MG63 (cell line): ENCODE measurements around the gene SDSL. TPM values are rescaled to one million over a fixed set of nuclear protein-coding genes. Genes with fewer than 3 reads are reported as not detected.

Source experiments
- DNase-seq: peaks from one replicate; pipeline ENCODE4 v3.0.0-alpha.2; 2020
- H3K27me3 ChIP-seq: fragments of 250-450 bp; sonication (Bioruptor Pico); 2 replicates; pipeline ENCODE4 v1.5.1; 2020; ENCODE audit warnings: mild to moderate bottlenecking, moderate library complexity
- H3K36me3 ChIP-seq: fragments of 250-450 bp; sonication (Bioruptor Pico); 2 replicates; pipeline ENCODE4 v1.5.1; 2020; ENCODE audit warnings: mild to moderate bottlenecking, moderate library complexity
- H3K4me3 ChIP-seq: fragments of 250-450 bp; sonication (Bioruptor Pico); 2 replicates; pipeline ENCODE4 v1.5.1; 2020; ENCODE audit warnings: mild to moderate bottlenecking, moderate library complexity
- H3K9me3 ChIP-seq: fragments of 250-450 bp; sonication (Bioruptor Pico); 2 replicates; pipeline ENCODE4 v1.5.1; 2020; ENCODE audit warnings: mild to moderate bottlenecking, moderate library complexity
- total RNA-seq: library from RNA; depleted of rRNA; stranded (reverse); fragments of >200 nt; shearing (Covaris generic); gene quantifications from 2 replicates; pipeline ENCODE4 v1.2.3, GENCODE V29; 2014; ENCODE audit warnings: low replicate concordance

The SDSL gene
- total RNA-seq, 1 experiment from 2014 or later = 54.2 TPM

GRCh38 chr12:113407931-113408600 is 14.1 kb upstream of the SDSL start:
- peak; percentile 60 for DNase-seq
- H3K27me3 ChIP-seq = no peaks in the 10 kb centered on the region
- no peaks in the 10 kb centered on the region for H3K9me3 ChIP-seq
- H3K4me3 ChIP-seq = no peak overlapping the region
- H3K36me3 ChIP-seq = no peaks in the 10 kb centered on the region

- Histone ChIP-seq H3K27me3 (no peaks in the 10 kb centered on the region), H3K36me3 (no peaks in the 10 kb centered on the region), H3K9me3 (no peaks in the 10 kb centered on the region), H3K4me3 (no peak overlapping the region)
- no peak for DNase-seq
Observed at GRCh38 chr12:113408756-113409298, 13.4 kb upstream of the SDSL start.

- DNase-seq = no peak
- no peaks in the 10 kb centered on the region for H3K9me3 ChIP-seq
- H3K4me3 ChIP-seq = no peak overlapping the region
Observed at GRCh38 chr12:113409462-113410124, 12.6 kb upstream of the SDSL start.

GRCh38 chr12:113413488-113413939 is 8.7 kb upstream of the SDSL start:
- no peak overlapping the region for H3K4me3 ChIP-seq
- DNase-seq = peak; percentile 11

More at GRCh38 chr12:113409462-113410124, 12.6 kb upstream of the SDSL start:
- Histone ChIP-seq H3K36me3 (no peaks in the 10 kb centered on the region), H3K27me3 (no peaks in the 10 kb centered on the region)

GRCh38 chr12:113414519-113415038 is 7.6 kb upstream of the SDSL start:
- Histone ChIP-seq H3K36me3 (no peaks in the 10 kb centered on the region), H3K9me3 (no peaks in the 10 kb centered on the region), H3K4me3 (no peak overlapping the region), H3K27me3 (no peaks in the 10 kb centered on the region)
- DNase-seq = no peak

More at GRCh38 chr12:113413488-113413939, 8.7 kb upstream of the SDSL start:
- Histone ChIP-seq H3K36me3 (no peaks in the 10 kb centered on the region), H3K27me3 (no peaks in the 10 kb centered on the region), H3K9me3 (no peaks in the 10 kb centered on the region)

GRCh38 chr12:113416091-113416754 is 6.0 kb upstream of the SDSL start:
- H3K27me3 ChIP-seq = no peaks in the 10 kb centered on the region
- no peak overlapping the region for H3K4me3 ChIP-seq
- H3K9me3 ChIP-seq = no peaks in the 10 kb centered on the region
- no peak for DNase-seq
- no peaks in the 10 kb centered on the region for H3K36me3 ChIP-seq

- Histone ChIP-seq H3K9me3 (no peaks in the 10 kb centered on the region), H3K36me3 (no peaks in the 10 kb centered on the region), H3K4me3 (no peak overlapping the region), H3K27me3 (no peaks in the 10 kb centered on the region)
- DNase-seq = no peak
Observed at GRCh38 chr12:113418213-113418879, 3.8 kb upstream of the SDSL start.

GRCh38 chr12:113420996-113421595 is 1.1 kb upstream of the SDSL start:
- Histone ChIP-seq H3K27me3 (no peaks in the 10 kb centered on the region), H3K36me3 (no peaks in the 10 kb centered on the region), H3K4me3 (no peak overlapping the region), H3K9me3 (no peaks in the 10 kb centered on the region)
- DNase-seq = no peak

- Histone ChIP-seq H3K9me3 (no peaks in the 10 kb centered on the region), H3K4me3 (peak overlapping the region; percentile 81), H3K36me3 (no peaks in the 10 kb centered on the region), H3K27me3 (no peaks in the 10 kb centered on the region)
- DNase-seq = no peak
Observed at GRCh38 chr12:113422886-113423669, 898 bp downstream of the SDSL start.

- H3K4me3 ChIP-seq = no peak overlapping the region
- DNase-seq = no peak
- no peaks in the 10 kb centered on the region for H3K36me3 ChIP-seq
- no peaks in the 10 kb centered on the region for H3K27me3 ChIP-seq
- H3K9me3 ChIP-seq = no peaks in the 10 kb centered on the region
Observed at GRCh38 chr12:113424456-113424855, 2.3 kb downstream of the SDSL start.

GRCh38 chr12:113424915-113425823 is 3.0 kb downstream of the SDSL start:
- Histone ChIP-seq H3K27me3 (no peaks in the 10 kb centered on the region), H3K36me3 (no peaks in the 10 kb centered on the region), H3K4me3 (no peak overlapping the region), H3K9me3 (no peaks in the 10 kb centered on the region)
- peak; percentile 30 for DNase-seq

- Histone ChIP-seq H3K27me3 (no peaks in the 10 kb centered on the region), H3K36me3 (no peaks in the 10 kb centered on the region), H3K4me3 (no peak overlapping the region), H3K9me3 (no peaks in the 10 kb centered on the region)
- no peak for DNase-seq
Observed at GRCh38 chr12:113425960-113426453, 3.8 kb downstream of the SDSL start.

GRCh38 chr12:113427882-113428281 is 5.7 kb downstream of the SDSL start:
- Histone ChIP-seq H3K9me3 (no peaks in the 10 kb centered on the region), H3K36me3 (no peaks in the 10 kb centered on the region), H3K27me3 (no peaks in the 10 kb centered on the region), H3K4me3 (no peak overlapping the region)
- DNase-seq = no peak

- no peak overlapping the region for H3K4me3 ChIP-seq
- no peak for DNase-seq
- H3K36me3 ChIP-seq = no peaks in the 10 kb centered on the region
- H3K27me3 ChIP-seq = no peaks in the 10 kb centered on the region
- no peaks in the 10 kb centered on the region for H3K9me3 ChIP-seq
Observed at GRCh38 chr12:113428482-113428881, 6.3 kb downstream of the SDSL start.

- no peaks in the 10 kb centered on the region for H3K27me3 ChIP-seq
- no peak for DNase-seq
- H3K4me3 ChIP-seq = no peak overlapping the region
- no peaks in the 10 kb centered on the region for H3K36me3 ChIP-seq
- H3K9me3 ChIP-seq = no peaks in the 10 kb centered on the region
Observed at GRCh38 chr12:113432986-113433385, 10.8 kb downstream of the SDSL start.
